Caco-2 (cell line): ENCODE data around the gene SLC44A5. TPM values are rescaled to one million over a fixed set of nuclear protein-coding genes. Genes with fewer than 3 reads are reported as not detected.

Source experiments
- BruUV-seq: library from RNA; stranded (reverse); fragments of 400-500 nt; replicated peaks from 2 replicates; lab custom pipeline; 2021; lab: Mats Ljungman, UMichigan
- CTCF ChIA-PET: fragments of 300-600 bp; sonication (Branson Sonifier 250); formaldehyde crosslinking; loops from one replicate; lab custom pipeline; 2022; ENCODE audit warnings: antibody characterized with exemption; lab: Charles Lee
- POLR2A ChIA-PET: fragments of 300-600 bp; sonication (Branson Sonifier 250); formaldehyde crosslinking; loops from one replicate; lab custom pipeline; 2022; ENCODE audit warnings: antibody characterized with exemption; lab: Charles Lee
- DNase-seq, 2 experiments: peaks; one replicate each; pipeline versions ENCODE4 v3.0.0 to v3.0.0-alpha.2; 2020 to 2022
- H3K27me3 ChIP-seq: replicated peaks from 2 replicates; pipeline ENCODE4 v1.6.0; 2011; ENCODE audit warnings: low read length; ENCODE audit not compliant: control insufficient read depth, insufficient read depth
- H3K36me3 ChIP-seq: 2 replicates; pipeline ENCODE4 v1.5.1; 2011; ENCODE audit warnings: low read length; ENCODE audit not compliant: control insufficient read depth, insufficient read depth
- H3K4me1 ChIP-seq: fragments of 250-450 bp; sonication (Bioruptor Pico); 2 replicates; pipeline ENCODE4 v1.5.1; 2020; ENCODE audit warnings: mild to moderate bottlenecking
- H3K4me3 ChIP-seq: 2 replicates; pipeline ENCODE4 v1.5.1; 2011; ENCODE audit warnings: low read depth, mild to moderate bottlenecking, control low read depth, low read length
- H3K9me3 ChIP-seq: fragments of 250-450 bp; sonication (Bioruptor Pico); 2 replicates; pipeline ENCODE4 v1.5.1; 2020; ENCODE audit warnings: mild to moderate bottlenecking, moderate library complexity
- H3K27ac Mint-ChIP-seq: one replicate; pipeline ENCODE4 v1.8.0; 2022; ENCODE audit warnings: mixed read lengths; ENCODE audit not compliant: unreplicated experiment
- H3K27me3 Mint-ChIP-seq: one replicate; pipeline ENCODE4 v1.8.0; 2022; ENCODE audit warnings: mixed read lengths; ENCODE audit not compliant: insufficient read depth, unreplicated experiment
- H3K36me3 Mint-ChIP-seq: one replicate; pipeline ENCODE4 v1.8.0; 2022; ENCODE audit warnings: mild to moderate bottlenecking, mixed read lengths; ENCODE audit not compliant: insufficient read depth, unreplicated experiment
- H3K4me1 Mint-ChIP-seq: one replicate; pipeline ENCODE4 v1.8.0; 2022; ENCODE audit warnings: low read depth, mixed read lengths; ENCODE audit not compliant: unreplicated experiment
- H3K4me3 Mint-ChIP-seq: one replicate; pipeline ENCODE4 v1.8.0; 2022; ENCODE audit warnings: mild to moderate bottlenecking, moderate library complexity, mixed read lengths; ENCODE audit not compliant: unreplicated experiment
- H3K9me3 Mint-ChIP-seq: one replicate; pipeline ENCODE4 v1.8.0; 2022; ENCODE audit warnings: mixed read lengths; ENCODE audit not compliant: unreplicated experiment
- CTCF ChIP-seq, 2 experiments: fragments of 200-600 bp in 1 of 2; IDR thresholded peaks; 1 replicate in 1 of 2; 2 replicates in 1 of 2; pipeline versions ENCODE4 v1.5.1 to v1.8.0; 2011 to 2022; ENCODE audit warnings: antibody characterized with exemption in 1 of 2, control low read depth in 1 of 2, inconsistent platforms in 1 of 2, low read depth in 1 of 2, low read length in 1 of 2, mild to moderate bottlenecking in 1 of 2, moderate library complexity in 1 of 2; ENCODE audit not compliant: insufficient read depth in 1 of 2, severe bottlenecking in 1 of 2, unreplicated experiment in 1 of 2
- intact Hi-C: fragments of 100-400 bp; cut with micrococcal nuclease; formaldehyde crosslinking; loops from one replicate; pipeline ENCODE4 v1.10.0; 2022; ENCODE audit not compliant: unreplicated experiment
- total RNA-seq: library from RNA; stranded (reverse); gene quantifications from 2 replicates; pipeline ENCODE4 v1.2.3, GENCODE V29; 2022

Gene SLC44A5
- total RNA-seq, 1 experiment from 2014 or later = 13.6 TPM

- no TSS peak for BruUV-seq
Observed at GRCh38 chr1:75470448-75470847, 140.5 kb downstream of the SLC44A5 start.

GRCh38 chr1:75469586-75470173, 141.2 kb downstream of the SLC44A5 start:
- Histone ChIP-seq H3K9me3 (no peaks in the 10 kb centered on the region), H3K36me3 (no peaks in the 10 kb centered on the region), H3K27me3 (no peaks in the 10 kb centered on the region), H3K4me3 (no peak overlapping the region), H3K4me1 (no peaks in the 10 kb centered on the region)
- no peak for TF ChIP-seq CTCF (IDR thresholded peaks at IDR 0.05; ENCODE audit: insufficient read depth in 1 of 2, low read depth in 1 of 2, low read length in 1 of 2, severe bottlenecking in 1 of 2, unreplicated experiment in 1 of 2)
- DNase-seq = no peak
- no peaks in the 10 kb centered on the region for H3K9me3 Mint-ChIP-seq
- POLR2A ChIA-PET = no interaction called here
- no peaks in the 10 kb centered on the region for H3K27me3 Mint-ChIP-seq
- H3K4me1 Mint-ChIP-seq = no peaks in the 10 kb centered on the region
- CTCF ChIA-PET = interaction anchor here (0.7 kb wide), 1 partner anchor 47 kb away, joined by 8 read pairs; no protein-coding TSS in a partner anchor
- BruUV-seq = no TSS peak
- no peaks in the 10 kb centered on the region for H3K36me3 Mint-ChIP-seq
- intact Hi-C loops = no loop called here
- no peak overlapping the region for H3K4me3 Mint-ChIP-seq
- no peak overlapping the region for H3K27ac Mint-ChIP-seq

More at GRCh38 chr1:75470448-75470847, 140.5 kb downstream of the SLC44A5 start:
- no peak for TF ChIP-seq CTCF (IDR thresholded peaks at IDR 0.05; ENCODE audit: insufficient read depth in 1 of 2, low read depth in 1 of 2, low read length in 1 of 2, severe bottlenecking in 1 of 2, unreplicated experiment in 1 of 2)
- Histone ChIP-seq H3K4me3 (no peak overlapping the region), H3K27me3 (no peaks in the 10 kb centered on the region), H3K36me3 (no peaks in the 10 kb centered on the region), H3K9me3 (no peaks in the 10 kb centered on the region), H3K4me1 (no peaks in the 10 kb centered on the region)
- no peaks in the 10 kb centered on the region for H3K9me3 Mint-ChIP-seq
- no peaks in the 10 kb centered on the region for H3K4me1 Mint-ChIP-seq
- no peaks in the 10 kb centered on the region for H3K27me3 Mint-ChIP-seq
- DNase-seq = no peak
- H3K27ac Mint-ChIP-seq = no peak overlapping the region
- intact Hi-C loops = no loop called here
- no peaks in the 10 kb centered on the region for H3K36me3 Mint-ChIP-seq
- ChIA-PET CTCF (interaction anchor here (0.7 kb wide), 1 partner anchor 48 kb away, joined by 8 read pairs; no protein-coding TSS in a partner anchor), POLR2A (no interaction called here)
- H3K4me3 Mint-ChIP-seq = no peak overlapping the region

- Histone ChIP-seq H3K36me3 (no peaks in the 10 kb centered on the region), H3K4me3 (no peak overlapping the region), H3K27me3 (no peaks in the 10 kb centered on the region), H3K4me1 (no peaks in the 10 kb centered on the region), H3K9me3 (no peaks in the 10 kb centered on the region)
- H3K9me3 Mint-ChIP-seq = no peaks in the 10 kb centered on the region
- ChIA-PET CTCF (no interaction called here), POLR2A (no interaction called here)
- H3K36me3 Mint-ChIP-seq = no peaks in the 10 kb centered on the region
- no TSS peak for BruUV-seq
- no peak for TF ChIP-seq CTCF (IDR thresholded peaks at IDR 0.05; ENCODE audit: insufficient read depth in 1 of 2, low read depth in 1 of 2, low read length in 1 of 2, severe bottlenecking in 1 of 2, unreplicated experiment in 1 of 2)
- no peaks in the 10 kb centered on the region for H3K4me1 Mint-ChIP-seq
- intact Hi-C loops = no loop called here
- H3K27me3 Mint-ChIP-seq = no peaks in the 10 kb centered on the region
- no peak overlapping the region for H3K4me3 Mint-ChIP-seq
- no peak for DNase-seq
- no peak overlapping the region for H3K27ac Mint-ChIP-seq
Observed at GRCh38 chr1:75461808-75462325, 149.0 kb downstream of the SLC44A5 start.
